Renal pelvis (tissue), 4 donors: ENCODE results near the gene CBX7. TPM values are rescaled to one million over a fixed set of nuclear protein-coding genes. Genes with fewer than 3 reads are reported as not detected.

ENCODE experiments used
- DNase-seq: peaks from one replicate; pipeline ENCODE4 v3.0.0-alpha.2; 2013
- polyA plus RNA-seq, 3 donors: library from polyadenylated mRNA; unstranded; fragments of 120-200 nt; gene quantifications; one replicate each; pipeline ENCODE4 v1.2.1, GENCODE V29; 2013; ENCODE audit not compliant: insufficient read length in 3 of 3

The CBX7 gene
- polyA plus RNA-seq, 3 donors: 8.0 to 12.8 (median 12.4) TPM

DNA sequence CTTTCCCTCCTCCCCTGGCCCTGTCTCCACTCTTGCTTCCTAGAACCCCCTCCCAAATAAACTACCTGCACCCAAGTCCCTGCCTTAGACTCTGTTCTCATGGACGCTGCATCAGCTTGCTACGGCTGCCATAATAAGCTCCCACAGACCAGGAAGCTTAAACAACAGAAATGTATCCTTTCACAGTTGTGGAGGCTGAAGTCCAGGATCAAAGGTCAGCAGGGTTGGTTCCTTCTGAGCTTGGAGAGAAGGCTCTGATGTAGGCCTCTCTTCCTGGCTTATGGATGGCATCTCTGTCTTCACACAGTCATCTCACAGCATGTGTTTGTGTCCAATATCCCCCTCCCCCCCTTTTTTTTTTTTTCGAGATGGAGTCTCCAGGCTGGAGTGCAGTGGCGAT lies 23.4 kb downstream of the CBX7 start:
- DNase-seq: no peak

DNA sequence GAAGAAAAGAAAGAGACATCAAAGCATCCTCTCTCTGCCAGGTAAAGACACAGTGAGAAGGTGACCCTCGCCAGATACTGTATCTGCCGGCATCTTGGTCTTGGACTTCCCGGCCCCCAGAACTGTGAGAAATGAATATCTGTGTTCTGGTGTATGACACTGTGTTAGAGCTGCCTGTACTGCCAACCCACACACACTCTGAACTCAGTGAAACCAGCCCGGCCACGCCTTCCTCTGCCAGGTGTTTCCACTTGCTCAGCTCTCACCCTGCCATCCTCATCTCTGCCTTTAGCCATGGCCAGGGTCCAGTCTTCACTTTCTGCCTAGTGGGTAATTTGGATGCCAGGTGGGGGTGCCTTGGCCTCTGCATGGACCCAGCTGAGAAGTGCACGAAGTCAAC lies 24.0 kb downstream of the CBX7 start:
- DNase-seq: no peak

DNA sequence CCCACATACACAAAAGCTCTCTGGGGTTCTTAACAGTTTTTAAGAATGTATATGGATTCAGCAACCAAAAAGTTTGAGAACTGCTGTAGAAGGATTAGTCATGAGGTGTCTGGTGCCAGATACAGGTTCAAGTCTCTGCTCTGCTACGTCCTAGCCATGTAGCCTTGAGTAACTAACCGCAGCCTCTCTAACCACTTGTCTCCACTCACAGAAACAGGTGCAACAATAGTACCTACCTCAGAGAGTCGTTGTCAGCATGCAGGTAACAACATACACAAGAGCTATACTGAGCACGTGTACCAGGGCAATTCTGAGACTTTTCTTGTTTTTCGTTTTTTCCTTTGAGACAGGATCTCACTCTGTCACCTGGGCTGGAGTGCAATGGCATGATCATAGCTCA lies 26.9 kb downstream of the CBX7 start:
- DNase-seq: no peak

DNA sequence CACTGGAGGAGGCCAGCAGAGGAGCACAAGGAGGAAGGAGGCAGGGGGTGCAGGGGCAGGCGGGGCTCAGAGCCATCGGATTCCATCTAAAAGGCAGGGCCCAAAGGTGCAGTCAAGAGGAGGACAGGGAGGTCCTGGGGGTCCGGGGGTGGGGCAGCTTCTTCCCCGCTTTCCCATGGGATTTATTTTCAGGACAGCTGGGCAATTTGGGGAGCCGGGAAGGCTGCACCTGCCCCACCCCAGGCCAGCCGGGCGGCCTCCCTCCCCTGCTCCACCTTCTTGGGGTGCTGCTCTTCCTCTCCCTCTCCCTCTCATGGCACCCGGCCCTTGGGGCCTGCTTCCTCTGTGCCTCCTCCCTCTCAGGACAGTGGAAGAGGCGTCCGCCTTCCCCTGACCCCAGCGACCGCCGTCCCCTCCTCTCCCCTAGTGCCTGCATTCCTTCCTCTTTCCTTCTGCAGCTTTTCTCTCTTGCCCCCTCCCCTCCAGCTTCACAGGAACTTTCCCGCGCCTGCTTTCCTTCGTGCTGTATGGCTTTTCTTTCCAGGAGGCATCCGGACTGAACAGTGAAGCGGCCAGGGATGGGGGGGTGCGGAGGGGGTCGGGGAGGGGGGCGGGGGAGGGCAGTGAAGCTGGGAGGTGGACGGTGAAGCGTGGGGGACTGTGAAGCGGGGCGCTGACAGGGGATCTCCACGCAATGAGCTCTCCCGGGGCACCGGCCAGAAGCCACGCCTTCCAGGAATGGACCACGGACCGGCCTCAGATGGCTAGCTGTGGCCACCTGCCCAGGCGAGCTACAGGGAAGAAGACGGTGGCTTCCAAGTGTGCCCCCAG lies 28.5 kb downstream of the CBX7 start:
- DNase-seq: no peak

DNA sequence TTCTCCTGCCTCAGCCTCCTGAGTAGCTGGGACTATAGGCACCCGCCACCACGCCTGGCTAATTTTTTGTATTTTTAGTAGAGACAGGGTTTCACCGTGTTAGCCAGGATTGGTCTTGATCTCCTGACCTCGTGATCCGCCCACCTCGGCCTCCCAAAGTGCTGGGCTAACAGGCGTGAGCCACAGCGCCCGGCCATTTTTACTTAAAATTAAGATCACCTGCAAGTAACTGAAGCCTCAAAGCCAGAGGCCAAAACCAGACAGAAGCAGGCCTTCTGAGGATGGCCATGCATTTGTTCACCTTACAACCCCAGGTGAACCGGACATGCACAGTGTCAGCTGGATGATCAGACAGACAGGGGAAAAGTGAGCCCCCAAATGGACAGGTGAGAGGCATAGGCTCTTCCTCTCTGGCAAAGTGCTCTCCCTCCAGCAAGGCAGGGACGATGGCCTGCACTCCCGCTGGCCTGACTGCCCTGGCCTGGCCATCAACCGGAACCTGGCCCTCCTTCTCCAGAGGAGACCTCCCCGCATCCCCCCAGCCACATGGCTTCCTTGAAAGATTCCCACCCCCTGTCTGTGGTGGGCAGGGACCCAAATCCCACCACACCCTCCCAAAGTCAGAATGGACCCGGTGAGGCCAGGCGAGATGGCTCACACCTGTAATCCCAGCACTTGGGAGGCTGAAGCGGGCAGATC lies 29.6 kb downstream of the CBX7 start:
- no peak for DNase-seq

DNA sequence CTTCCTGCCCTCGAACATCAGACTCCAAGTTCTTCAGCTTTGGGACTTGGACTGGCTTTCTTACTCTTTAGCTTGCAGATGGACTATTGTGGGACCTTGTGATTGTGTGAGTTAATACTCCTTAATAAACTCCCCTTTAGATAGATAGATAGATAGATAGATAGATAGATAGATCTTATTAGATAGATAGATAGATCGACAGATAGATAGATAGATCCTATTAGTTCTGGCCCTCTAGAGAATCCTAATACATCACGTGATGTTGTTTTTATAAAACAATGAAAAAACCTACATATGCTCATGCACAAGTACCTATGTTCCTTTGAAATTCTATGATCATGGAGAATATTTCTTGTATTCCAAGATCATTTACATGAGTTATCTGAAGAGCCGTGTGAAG lies 31.5 kb downstream of the CBX7 start:
- DNase-seq: no peak

DNA sequence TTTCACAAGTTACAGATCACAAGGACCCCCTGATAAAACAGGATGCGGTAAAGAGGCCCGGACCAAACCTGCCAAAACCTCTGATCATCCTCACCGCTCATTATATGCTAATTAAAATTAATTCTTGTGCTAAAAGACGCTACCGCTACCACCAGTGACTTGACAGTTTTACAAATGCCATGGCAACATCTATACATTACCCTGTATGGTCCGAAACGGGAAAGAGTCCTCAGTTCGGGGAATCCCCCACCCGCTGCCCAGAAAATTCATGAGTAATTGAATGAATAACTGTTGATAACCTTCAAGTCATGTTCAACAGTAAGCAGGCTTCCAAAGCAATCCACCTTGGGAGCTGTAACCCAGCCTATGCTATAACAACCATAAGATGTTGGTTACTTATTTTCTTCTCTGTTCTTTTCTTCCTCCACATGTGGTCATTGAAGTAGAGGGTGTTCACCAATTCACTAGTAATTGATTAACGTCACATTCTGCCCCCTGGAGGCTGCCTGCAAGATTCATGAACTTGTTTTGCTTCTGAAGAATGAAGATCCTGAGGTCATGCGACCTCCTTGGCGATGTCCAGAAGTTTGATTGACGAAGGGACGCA lies 34.8 kb downstream of the CBX7 start:
- DNase-seq: no peak

DNA sequence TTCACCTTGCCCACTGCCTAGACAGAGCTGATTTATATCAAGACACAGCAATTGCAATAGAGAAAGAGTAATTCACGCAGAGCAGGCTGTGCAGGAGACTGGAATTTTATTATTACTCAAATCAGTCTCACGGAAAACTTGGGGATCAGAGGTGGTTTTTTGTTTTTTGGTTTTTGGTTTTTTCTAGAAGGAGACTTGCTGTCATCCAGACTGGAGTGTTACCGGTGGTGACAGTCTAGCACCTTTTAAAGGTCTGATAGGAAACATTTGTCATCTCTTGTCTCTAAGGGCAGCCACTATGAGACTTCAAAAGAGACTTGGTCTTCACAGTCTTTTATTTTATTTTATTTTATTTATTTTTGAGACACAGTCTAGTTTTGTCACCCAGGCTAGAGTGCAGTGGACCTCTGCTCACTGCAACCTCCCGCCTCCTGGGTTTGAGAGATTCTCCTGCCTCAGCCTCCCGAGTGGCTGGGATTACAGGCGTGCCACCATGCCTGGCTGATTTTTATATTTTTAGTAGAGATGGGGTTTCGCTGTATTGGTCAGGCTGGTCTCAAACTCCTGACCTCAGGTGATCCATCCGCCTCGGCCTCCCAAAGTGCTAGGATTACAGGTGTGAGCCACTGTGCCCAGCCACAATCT lies 36.4 kb downstream of the CBX7 start:
- DNase-seq: no peak

DNA sequence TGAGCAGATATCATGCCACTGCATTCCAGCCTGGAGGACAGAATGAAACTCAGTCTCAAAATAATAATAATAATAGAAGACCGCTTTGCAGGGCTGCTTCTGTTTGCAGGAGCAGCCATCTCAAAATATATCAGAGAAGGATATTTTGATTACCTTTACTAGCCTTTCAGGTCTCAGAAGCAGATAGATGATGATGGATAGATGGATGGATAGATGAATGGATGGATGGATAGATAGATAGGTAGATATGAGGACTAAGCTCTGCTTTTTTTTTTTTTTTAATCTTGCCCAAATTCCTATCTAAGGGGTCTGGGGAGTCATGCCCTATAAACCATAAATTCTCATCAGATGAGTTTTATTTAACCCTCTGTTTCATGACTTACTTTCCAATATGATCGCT lies 36.9 kb downstream of the CBX7 start:
- no peak for DNase-seq

DNA sequence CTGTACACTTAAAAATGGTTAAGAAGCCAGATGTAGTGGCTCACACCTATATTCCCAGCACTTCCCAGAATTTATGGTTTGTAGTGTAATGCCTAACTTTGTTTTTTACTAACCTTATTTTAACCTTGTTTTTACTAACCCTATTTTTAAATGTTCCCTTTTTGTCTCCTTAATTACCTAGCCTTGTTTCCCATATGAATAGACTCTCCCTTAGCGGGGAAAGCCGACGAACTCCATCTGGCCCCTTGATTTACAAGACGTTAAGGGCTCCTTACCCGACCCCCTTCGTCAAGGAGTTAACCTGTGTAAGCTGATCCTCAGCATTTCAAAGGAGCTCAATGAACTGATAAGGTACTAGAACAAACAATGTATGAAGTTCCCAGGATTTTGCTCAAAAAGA lies 38.4 kb downstream of the CBX7 start:
- peak; percentile 65 for DNase-seq

DNA sequence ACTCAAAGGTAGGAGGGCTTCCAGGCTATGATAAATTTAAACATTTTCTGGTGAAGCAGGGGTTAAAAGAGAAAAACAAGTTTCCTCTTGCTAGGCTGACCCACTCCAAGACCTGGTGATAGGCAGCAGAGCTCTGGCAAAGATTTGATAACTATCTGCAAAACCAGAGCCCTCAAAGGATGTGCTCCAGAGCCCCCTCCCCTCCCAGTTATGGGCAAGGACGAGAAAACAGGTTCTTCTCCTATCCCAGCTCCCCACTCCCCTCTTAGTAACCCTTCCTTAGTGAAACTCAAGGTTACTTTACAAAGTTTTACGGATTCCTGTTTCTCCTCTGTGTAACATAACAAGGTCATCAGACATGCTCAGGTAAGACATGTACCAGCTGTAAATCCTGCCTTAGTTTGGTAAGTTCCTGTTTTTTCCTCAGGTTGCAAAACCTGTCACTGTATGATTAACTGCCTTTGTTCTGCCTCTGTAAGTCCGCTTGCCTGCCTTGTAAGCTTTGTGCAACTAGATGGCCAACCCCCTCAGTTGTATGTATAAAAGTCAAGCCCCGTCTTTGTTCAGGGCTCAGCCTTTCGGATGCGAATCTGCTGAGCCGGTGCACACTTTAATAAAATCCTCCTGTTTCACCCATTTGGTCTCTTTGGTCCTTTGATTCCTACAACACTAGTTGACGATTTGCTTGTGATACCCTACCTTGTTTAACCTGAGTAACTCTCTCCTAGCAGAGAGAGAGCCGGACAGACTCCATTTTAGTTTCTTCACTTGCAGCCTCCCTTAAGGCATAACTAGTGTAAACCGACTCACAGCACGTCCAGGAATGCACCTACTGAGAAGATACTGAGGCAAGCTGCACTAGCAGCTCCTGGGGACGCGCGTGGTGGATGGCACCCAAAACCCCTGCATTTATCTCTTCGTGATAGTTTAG lies 41.6 kb downstream of the CBX7 start:
- peak; percentile 66 for DNase-seq

DNA sequence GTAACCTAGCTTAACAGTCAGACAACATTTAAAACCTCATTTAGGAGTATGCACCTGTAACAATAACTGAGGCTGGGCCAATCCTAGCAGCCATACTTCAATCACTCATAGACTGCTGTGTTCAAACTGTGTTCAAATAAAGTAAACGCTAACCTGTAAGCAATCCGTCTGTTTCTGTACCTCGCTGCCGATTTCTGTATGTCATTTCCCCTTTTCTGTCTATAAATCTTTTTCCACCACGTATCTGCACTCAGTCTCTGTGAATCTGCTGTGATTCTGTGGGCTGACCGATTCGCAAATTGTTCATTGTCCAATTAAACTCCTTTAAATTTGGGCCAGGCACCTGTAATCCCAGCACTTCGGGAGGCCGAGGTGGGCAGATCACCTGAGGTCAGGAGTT lies 43.1 kb downstream of the CBX7 start:
- DNase-seq: no peak

DNA sequence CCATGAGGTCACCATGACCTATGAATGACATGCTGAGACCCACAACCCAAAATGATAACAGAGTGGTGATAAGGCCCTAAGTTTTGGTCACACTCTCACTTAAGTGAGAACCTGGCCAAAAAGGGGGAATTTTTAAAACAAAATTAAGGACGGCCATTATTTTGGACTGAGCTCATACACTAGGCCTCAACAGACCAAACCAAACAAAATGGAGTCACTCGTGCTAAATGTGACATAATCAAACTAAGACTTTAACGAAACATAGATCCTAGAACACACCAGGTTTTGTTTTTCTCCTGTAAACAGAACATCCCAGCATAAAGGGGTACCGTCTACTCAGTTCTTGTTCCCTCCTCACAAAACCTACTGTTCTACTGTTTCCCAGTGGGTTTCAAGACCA lies 44.0 kb downstream of the CBX7 start:
- no peak for DNase-seq

DNA sequence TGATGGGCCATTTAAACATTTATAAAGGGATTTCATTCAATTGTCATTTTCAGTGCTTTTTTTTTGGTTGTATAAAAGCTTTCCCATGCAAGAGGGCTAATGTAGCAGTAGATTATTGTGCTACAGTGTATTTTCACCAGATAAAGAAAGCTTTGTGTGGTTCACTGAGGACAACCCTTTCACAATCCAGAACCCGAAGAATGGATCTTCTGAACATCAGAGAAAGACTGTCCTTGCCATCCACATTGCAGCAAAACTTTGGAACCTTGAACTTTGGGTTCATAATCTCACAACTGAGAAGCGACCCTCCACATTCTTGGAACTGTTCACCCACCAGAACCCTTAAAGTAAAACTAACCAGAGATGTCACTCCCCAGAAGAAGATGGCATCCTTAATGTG lies 46.2 kb downstream of the CBX7 start:
- DNase-seq: no peak

DNA sequence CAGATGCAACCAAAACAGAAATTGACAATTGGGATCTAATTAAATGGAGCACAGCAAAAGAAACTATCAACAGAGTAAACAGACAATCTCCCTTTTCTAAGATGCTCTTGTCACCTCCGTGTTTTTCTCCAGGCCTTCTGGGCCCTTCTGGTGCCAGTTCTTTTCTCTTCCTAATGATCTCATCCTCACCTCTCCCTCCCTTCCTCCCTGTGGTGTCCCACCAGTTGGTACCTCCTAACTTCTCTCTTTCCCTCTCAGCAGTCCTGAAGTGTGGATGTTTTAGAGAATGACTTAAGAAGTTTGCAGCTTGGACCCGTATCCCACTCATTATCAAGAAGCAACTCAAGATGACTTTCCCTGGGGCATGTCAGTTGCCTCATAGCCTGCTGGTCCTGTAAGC lies 49.0 kb downstream of the CBX7 start:
- DNase-seq: no peak

DNA sequence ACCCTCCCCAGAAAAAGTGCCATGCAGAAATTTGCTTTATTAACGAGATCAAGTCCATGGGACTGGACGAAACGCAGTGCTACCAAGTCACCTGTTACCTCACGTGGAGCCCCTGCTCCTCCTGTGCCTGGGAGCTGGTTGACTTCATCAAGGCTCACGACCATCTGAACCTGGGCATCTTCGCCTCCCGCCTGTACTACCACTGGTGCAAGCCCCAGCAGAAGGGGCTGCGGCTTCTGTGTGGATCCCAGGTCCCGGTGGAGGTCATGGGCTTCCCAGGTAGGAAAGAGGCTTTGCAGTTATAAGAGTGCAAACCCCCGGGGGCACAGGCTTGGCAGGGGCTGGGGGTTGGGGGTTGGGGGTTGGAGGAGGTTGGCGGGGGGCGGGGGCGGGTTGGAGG lies 51.3 kb downstream of the CBX7 start:
- DNase-seq: no peak

DNA sequence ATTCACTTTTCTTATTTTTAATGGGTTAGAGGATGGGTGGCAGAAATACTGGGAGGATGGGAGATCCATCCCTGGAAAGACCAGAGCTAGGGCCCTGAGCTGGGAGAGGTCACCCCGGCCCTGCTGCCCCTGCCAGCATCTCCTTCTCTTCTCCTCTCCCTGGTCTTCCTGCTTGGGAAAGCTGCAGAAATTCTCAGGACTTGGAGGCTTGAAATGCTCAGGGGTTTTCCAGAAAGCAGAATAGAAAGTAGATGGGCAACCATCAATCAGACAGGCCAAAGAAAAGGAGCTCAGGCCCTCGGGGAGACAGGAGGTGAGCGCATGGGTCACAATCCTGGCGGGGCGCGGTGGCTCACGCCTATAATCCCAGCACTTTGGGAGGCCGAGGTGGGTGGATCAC lies 53.9 kb downstream of the CBX7 start:
- DNase-seq: no peak

DNA sequence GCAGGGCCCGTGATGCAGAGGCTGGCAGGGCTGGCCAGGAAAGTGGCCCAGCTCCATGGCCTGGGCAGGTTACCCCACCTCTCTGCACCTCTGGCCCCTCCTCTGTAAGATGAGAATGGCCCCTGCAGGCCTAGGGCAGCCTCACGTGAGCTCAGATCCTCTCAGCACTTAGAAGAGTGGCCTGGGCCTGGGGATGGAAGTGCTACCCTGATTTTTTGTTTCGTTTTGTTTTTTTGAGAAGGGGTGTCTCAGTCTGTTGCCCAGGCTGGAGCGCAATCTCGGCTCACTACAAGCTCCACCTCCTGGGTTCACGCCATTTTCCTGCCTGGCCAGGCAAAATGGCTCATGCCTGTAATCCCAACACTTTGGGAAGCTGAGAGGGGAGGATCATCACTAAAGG lies 54.5 kb downstream of the CBX7 start:
- DNase-seq: no peak

DNA sequence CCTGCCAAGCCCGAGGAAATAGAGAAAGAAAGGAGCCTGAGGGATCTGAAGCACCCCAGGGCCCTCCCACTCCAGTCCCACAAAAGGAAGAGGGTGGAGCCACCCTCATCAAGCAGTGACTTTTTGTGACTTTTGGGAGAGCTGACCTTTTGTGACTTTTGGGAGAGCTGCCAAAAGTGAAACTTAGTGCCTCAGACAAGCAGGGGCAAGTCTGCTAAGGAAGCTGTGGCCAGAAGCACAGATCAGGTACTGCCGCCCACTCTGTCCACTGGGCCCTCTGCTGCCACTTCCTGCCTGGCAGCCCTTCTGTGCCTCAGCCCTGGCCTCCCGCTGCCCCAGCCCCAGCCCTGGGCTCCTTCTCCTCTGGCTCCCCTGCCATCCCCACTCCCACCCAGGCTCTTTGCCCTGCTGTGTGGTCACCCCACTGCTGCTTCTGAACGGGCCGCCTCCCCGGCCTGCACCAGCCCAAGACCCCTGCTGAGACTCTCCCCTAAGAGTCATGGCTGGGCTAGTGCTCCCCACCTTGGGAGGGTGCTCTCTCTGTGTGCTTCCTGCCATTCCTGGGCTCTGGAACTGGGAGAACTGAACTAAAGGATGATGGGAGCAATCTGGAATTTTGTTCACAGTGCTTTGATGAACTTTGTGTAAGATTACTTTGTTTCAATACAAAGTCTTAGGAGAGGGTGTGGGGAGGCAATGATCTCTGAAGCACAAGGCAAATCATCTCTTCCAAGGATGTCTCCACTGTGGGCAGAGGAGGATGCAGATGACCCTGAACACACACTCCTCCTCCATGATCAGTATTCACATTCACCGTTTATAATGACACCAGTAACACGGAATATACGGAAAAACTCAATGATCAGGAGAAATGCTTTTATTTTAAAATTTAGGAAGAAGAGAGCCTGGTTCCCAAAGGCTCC lies 55.1 kb downstream of the CBX7 start, which contains the start of gene APOBEC3H:
Gene APOBEC3H, plus strand, starts transcription at position 147 of the 923 bp plus-strand sequence. CDS start 3,035 bp downstream, outside the sequence.
- no peak for DNase-seq

DNA sequence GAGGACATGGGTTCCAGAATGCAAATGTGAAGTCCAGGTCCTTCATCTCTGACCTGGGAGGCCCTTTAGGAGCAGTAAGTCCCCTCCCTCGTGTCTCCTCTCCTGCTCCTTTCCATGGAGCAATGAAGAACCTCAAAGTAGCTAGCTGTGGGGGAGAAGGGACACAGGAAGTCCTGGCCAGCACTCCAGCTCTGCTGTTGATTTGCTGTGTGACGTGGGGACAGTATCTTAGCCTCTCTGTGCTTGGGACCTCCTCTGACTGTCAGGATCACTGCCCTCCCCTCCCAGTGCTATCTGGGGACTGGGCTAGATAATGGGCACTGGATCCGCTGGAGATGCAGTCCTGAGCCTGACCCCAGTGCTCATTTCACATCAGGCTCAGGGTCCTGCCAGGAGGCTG lies 56.5 kb downstream of the CBX7 start:
- DNase-seq: no peak
